ENCODE data around the gene TENT5C. TPM values are rescaled to one million over a fixed set of nuclear protein-coding genes. Genes with fewer than 3 reads are reported as not detected.
"Not testable (repeated sequence)": the region's sequence is repeated elsewhere in the genome, so short reads cannot be mapped to it uniquely, and the experiment has no call there.

Gene TENT5C
- 18.7 TPM for total RNA-seq
- long read RNA-seq, full-length matches to known transcripts, result 38 of 49 reads
- long read RNA-seq, partial matches to known transcripts, result 0 of 49 reads
- long read RNA-seq, other reads (novel, unspliced or antisense), result 11 of 49 reads

DNA sequence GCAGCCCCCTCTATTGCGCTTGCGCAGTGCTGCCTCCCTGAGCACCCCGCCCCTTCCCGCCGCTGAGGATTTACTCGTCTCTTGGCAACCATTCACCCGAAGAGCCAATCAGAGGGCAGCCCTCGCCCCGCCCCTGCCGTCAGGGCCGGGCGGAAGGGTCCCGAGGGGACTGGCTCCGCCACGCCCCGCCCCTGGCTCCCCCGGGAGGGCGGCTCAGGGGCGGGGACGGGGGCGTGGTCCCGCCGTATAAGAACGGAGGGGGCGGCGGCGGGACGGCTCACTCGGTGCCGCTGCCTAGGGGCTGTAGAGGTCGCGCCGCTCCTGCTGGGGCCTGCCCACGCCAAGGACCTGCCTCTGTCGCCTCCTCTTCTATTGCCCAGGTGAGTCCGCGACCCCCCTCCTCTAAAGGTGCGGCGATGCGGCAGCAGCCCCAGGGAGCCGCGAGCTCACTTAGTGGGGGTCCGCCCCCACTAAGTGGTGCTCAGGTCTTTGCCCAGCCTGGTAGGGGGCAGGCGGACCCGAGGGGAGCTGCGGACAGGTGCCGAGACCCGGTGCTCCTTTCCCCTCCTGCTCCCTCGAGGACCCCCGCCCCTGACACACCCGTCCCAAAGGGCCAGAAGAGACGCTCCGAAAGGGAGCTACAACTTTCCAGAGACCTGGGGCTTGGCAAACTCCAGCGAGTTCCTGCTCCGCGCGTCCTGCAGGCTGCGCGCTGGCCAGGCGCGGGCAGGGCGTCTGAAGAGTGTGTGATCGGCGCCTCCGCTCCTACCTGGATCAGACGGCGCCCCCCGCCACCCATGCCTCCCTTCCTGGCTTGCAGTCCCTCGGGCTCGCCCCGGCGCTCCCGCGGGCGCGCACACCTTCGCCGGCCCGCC, at the start of gene TENT5C:
Gene TENT5C, plus strand, starts transcription at position 275 of the 875 bp plus-strand sequence. CDS start 16,821 bp downstream, outside the sequence.
- intact Hi-C loops (cut with DNase I), result loop anchor here (2.0 to 10.0 kb wide), 3 partner anchors 67 to 151 kb away; no protein-coding TSS in a partner anchor
- peak; percentile 96 for ATAC-seq (ENCODE audit: poor library complexity)

DNA sequence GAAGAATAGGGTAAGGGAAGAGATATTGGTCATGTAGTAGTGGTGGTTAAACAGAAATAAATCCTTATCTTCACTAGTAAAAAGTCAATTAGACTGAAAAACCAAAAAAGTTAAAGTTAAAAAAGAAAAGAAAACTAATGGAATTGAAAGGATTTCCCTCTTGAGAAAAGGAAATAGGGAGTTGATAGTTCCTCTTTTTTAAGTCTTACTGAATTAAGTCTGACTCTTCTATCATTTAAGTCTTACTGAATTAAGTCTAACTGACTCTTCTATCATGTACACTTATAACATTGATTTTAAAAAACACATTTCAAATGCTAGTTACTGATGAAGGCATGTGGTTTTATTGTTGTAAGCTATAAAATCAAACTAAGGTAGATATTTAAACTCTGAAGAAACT, 49.5 kb upstream of the TENT5C start:
- DNase-seq (no peak), ATAC-seq (ENCODE audit: poor library complexity) (no peak)
- intact Hi-C loops (cut with DNase I), result no loop called here

More for the DNA sequence above, at the start of gene TENT5C:
- DNase-seq, result peak; percentile 98

DNA sequence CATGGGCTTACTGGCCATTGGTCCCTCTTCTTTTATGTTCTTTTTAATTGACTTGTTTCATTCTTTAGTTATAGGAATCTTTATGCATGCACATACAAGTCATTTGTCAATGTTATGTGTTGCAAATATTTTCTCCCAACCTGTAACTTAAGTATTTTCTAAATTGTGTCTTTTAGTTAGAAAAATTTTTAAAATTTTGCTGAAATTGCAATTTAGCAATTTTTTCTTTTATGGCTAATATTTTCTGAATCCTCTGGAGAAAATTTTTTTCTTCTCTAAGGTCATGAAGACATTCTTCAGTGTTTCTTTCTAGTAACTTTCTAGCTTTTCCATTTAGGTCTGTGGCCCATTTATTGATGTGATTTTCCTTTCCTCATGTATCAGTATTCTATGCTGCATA, 48.9 kb upstream of the TENT5C start:
- intact Hi-C loops (cut with DNase I), result no loop called here
- ATAC-seq (ENCODE audit: poor library complexity) (no peak), DNase-seq (no peak)

DNA sequence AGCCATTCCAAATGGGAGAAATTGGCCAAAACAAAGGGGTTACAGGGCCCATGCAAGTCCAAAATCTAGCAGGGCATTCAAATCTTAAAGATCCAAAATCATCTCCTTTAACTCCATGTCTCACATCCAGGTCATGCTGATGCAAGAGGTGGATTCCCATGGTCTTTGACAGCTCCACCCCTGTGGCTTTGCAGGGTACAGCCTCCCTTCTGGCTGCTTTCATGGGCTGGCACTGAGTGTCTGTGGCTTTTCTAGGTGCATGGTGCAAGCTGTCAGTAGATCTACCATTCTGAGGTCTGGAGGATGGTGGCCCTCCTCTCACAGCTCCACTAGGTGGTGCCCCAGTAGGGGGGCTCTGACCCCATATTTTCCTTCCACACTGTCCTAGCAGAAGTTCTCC, 47.4 kb upstream of the TENT5C start:
- ATAC-seq (ENCODE audit: poor library complexity); DNase-seq; intact Hi-C loops (cut with DNase I): not testable (repeated sequence)

DNA sequence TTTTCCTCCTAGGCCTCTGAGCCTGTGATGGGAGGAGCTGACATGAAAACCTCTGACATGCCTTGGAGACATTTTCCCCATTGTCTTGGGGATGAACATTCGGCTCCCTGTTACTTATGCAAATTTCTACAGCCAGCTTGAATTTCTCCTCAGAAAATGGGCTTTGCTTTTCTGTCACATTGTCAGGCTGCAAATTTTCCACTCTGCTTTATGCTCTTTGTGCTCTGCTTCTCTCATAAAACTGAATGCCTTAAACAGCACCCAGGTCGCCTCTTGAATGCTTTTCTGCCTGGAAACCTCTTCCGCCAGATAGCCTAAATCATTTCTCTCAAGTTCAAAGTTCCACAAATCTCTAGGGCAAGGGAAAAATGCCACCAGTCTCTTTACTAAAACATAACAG, 46.7 kb upstream of the TENT5C start:
- no peak for ATAC-seq (ENCODE audit: poor library complexity)
- intact Hi-C loops (cut with DNase I), result no loop called here
- no peak for DNase-seq

DNA sequence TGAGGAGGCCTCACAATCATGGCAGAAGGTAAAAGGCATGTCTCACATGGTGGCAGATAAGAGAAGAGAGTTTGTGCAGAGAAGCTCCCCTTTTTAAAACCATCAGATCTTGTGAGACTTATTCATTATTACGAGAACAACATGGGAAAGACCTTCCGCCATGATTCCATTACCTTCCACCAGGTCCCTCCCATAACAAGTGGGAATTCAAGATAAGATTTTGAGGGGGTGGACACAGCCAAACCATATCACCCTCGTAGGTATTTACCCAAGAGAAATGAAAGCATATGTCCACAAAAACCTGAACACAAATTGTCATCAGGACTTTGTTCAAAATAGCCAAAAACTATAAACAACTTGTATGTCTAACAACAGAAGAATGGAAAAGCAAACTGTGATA, 45.9 kb upstream of the TENT5C start:
- DNase-seq (no peak), ATAC-seq (ENCODE audit: poor library complexity) (no peak)
- intact Hi-C loops (cut with DNase I), result no loop called here

DNA sequence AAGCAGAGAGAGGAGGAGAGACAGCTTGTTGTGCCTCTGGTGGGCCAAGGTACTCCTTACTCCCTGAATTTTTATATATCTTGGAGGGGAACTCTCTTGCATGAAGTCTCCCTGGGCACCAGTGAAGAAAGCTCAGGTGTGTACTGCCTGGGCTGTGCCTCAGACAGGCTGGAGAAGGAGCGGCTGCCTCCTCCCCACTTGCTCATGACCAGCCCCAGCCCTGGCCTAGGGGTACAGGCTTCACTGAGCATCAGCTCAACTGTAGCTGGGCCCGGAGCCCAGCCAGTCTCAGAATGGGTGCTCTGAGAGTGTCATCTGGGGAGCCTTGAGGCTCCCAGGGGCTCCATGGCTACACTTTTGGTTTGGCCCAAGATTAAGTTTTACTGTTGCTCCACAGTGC, 44.8 kb upstream of the TENT5C start:
- DNase-seq, result no peak
- no peak for ATAC-seq (ENCODE audit: poor library complexity)
- intact Hi-C loops (cut with DNase I), result no loop called here

DNA sequence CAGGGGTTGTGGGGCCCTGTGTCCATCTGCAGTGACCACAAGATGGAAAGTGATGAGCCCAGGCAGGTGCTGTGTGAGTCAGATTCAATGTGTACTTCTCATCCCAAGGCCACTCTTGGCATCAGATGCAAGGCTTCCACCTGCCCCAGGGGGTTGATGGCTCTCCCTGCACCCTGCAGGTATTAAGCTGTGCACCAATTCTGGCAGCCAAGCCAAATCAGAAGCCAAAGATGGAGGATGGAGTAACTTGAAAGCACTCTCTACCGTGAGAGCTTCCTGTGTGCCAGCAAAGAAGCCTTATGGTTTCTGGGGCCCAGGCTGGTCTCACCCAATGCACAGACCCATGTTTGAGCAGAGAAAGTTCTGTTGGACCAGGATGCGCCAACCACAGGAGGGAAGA, 44.3 kb upstream of the TENT5C start:
- no peak for DNase-seq
- intact Hi-C loops (cut with DNase I), result no loop called here
- ATAC-seq (ENCODE audit: poor library complexity), result no peak

DNA sequence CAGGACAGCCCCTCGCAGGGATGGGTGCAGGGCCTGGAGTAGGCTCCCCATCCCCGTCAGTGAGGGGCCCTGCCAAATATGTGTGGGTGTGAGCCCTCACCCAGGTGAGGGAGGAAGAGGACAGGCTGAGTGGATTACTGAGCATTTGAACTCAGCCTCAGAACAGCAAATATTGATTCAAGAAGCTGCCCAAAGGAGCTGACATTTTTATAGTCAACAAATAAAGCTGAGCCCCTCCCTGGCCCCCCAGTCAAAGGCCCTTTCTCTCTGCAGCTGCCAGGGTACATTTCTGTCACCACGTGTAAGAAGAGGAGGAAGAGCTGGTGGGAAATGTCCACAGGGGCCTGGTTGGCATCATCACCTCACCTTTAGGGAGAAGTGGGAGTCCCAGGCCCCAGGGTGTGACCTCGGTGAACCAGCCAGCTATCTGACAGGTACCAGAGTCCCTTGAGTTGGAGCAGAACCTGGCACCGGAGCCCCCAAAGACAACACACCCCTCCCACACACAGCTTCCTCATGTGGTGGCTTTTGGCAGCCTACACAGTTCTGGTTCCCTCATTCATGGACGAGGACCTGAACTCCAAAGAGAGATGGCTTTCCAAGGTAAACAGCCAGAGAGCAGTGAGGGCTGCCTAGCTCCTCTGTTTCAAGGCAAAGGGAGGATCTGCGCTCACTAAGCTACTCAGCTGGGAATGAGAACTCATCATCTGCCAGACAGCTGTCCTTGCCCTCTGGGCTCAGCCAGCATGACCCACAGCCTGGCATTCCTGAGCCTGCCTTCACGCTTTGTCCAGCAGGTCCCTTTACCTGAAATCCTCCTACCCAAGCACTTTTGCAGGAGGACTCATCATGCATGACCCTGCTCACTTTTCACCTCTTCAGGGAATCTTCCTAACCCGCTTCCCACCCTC, 43.0 kb upstream of the TENT5C start:
- no peak for DNase-seq
- no peak for ATAC-seq (ENCODE audit: poor library complexity)

DNA sequence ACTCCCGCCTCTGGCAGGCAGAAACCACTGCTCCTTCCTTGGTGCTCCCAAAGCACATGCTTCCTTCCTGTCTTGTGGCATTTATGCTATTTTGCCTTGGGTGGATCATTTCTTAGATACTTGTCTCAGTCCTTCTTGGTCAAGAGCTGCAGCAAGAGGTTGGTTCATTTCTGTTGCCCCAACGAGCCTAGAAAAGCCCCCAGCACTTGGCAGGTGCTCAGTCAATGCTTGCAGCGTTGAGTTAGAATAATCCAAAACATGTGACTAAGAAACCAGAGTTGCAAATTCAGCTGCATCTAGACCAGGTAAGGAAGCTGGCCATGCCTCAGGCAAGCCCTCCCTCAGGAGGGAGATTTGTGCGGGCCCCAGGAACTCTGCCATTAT, 42.4 kb upstream of the TENT5C start:
- DNase-seq (no peak), ATAC-seq (ENCODE audit: poor library complexity) (no peak)
- intact Hi-C loops (cut with DNase I), result no loop called here

More for the DNA sequence above, 43.0 kb upstream of the TENT5C start:
- intact Hi-C loops (cut with DNase I), result no loop called here

DNA sequence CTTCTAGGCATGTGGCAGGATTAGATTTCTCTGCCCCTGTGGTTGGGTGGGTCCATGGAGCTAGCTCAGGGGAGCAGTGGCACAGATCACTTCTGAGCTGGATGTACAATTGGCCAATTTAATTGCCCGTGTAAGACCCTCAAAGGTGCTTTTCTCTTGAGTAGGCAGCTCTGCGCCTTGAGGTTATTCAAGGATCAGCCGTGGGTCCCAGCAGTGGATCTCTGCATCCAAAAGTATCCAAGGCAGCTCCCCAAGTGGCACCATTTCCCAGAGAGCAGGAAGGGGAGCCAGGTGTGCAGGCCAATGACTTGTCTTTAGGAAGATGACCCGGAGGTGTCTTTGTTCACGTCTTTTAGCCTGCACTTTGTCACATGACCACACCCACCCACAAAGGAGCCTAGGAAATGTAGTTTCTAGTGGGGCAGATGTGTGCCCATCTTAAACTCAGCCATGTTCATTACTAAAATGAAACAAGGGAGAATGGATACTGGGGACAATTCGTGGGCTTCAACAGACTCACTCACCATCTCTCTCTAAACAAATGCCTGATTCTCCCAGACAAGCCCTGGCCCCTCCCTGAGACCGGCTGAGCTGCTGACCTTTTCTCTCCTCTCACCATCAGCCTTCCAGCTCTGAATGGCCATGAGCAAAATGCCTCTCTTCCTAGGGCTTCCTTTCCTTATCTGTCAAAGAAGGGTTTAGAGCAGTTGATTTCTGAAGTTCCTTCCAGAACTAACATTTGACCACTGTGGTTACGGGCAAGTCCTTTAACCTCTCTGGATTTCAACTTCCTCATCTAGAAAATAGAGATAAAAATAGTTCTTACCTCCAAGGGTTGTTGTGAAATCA, 41.4 kb upstream of the TENT5C start:
- intact Hi-C loops (cut with DNase I), result no loop called here
- no peak for DNase-seq
- no peak for ATAC-seq (ENCODE audit: poor library complexity)

DNA sequence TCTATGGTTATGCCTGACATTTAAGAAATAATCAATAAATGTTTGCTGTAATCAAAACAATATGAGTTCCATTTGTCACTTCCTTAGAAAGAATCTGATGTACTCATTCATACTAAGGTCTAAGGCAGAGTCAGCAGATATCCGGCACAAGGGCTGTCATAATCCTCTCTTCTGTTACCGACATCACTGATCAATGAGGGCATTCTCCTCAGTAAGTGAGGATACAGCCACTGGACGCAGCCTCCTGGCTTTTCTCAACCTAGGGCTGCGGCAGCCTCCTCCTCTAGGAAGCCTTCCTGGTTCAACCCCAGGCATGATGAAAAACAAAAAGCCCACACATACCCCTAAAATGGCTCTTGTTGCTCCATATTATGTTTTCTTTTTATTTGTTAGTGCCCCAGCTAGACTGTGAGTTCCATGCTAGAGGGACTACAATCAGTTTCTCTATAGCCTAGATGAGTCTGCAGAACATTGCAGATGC, 40.7 kb upstream of the TENT5C start:
- ATAC-seq (ENCODE audit: poor library complexity) (no peak), DNase-seq (no peak)
- intact Hi-C loops (cut with DNase I), result no loop called here

DNA sequence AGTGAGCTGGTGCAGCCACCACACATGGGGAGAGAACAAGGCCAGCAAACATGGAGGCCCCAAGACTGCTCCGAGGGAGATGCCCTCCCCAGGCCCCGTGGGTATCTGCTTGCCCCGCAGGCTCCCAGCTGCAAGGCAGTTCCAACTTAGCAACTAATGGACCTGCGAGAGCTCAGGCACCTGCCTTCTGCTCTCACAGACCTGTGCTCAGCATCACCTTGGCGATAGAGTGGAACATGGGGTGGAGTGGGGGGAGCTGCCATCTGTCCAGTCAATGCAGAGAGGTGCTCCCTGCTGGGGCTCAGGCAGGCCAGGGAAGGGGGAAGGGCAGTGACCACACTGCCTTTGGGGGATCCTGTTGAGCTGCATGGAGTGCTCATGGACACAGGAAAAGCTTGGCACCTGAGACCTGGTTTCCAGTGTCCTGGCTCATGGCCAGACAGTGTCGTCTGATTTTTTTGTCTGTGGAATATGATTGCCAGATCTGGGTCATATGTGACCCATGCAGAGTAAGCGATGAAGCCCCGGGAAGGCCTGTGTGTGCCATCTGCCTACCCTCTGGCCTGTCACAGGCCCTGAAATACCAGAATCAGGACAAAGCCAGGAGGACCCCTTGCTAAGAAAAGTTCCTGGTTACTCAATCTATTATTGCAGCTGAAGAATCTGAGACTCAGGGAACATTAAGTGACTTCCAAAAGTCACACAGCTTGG, 39.9 kb upstream of the TENT5C start:
- ATAC-seq (ENCODE audit: poor library complexity), result no peak
- DNase-seq, result no peak
- intact Hi-C loops (cut with DNase I), result no loop called here

DNA sequence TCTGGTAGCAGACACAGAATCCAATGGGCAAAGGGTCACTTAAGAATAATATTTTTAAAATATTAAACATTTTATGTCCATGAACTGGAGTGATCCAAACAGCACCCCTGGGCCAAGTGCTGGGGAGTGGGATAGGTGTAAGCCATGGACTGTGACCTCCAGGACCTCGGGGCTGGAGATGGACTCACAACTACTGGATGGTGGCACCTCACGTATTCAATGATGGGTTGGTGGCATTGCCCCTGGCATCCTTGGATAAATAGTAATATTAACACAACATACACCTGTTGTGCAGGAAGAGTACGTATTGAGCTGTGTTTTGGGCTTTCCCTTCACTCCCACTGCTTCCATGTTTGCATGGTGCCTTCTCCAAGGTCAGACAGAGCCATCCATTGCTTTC, 39.3 kb upstream of the TENT5C start:
- no peak for ATAC-seq (ENCODE audit: poor library complexity)
- no peak for DNase-seq
- intact Hi-C loops (cut with DNase I), result no loop called here

DNA sequence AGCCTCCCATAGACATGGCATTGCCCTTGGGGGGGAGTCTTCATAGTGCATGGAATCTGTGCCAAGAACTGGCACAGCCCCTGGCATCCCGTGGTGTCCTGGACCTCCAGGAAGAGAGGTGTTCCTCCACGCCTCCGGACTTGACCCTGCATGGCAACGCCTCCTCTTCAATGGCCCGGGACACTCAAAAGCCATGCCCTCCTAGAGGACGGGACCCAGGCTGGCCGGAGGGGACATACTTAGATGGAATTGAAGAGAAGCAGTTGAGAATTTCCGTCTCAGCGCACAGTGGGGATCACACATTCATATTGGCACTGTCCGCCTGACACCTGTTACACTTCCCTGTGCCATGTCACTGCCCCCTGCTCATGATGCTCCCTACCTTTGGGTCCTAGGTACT, 38.4 kb upstream of the TENT5C start:
- ATAC-seq (ENCODE audit: poor library complexity), result no peak
- no peak for DNase-seq
- intact Hi-C loops (cut with DNase I), result no loop called here

DNA sequence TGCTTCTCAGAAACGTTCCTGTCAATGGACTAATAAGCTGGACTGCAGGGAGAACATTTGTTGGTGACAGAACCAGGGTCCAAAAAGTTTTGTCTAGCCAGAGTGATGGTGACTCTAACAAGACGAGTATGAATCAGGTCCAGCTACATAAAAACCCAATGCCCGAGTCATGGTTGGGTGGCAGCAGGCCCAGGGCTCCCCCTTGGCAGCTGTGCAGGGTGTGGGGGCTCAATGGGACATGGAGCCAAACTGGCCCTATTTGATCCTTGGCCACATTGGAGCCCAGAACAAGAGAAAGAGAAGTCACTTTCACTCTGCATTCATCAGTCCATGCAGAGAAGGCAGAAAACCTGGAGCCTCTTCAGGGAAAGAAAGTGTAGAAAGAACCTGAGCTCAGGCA, 37.9 kb upstream of the TENT5C start:
- intact Hi-C loops (cut with DNase I), result no loop called here
- no peak for ATAC-seq (ENCODE audit: poor library complexity)

DNA sequence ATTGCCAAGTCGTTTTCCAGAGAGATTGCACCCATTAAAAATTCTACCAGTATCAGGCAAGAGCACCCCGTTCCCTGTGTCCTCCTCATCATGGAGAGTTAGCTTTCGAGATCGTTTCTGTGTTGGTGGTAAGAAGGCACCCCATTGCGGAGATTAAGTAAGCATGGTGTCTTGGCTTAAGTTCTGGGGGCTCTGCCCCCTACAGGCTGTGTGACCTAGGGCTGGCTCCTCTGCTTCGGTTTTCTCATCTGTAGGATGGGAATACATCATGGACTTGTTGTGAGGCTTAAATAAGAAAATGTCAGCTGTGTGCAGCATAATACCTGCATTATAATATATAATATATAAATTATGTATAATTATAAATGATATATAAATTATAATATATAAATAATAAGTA, 36.8 kb upstream of the TENT5C start:
- DNase-seq (no peak), ATAC-seq (ENCODE audit: poor library complexity) (no peak)
- intact Hi-C loops (cut with DNase I), result no loop called here

More for the DNA sequence above, 37.9 kb upstream of the TENT5C start:
- no peak for DNase-seq

DNA sequence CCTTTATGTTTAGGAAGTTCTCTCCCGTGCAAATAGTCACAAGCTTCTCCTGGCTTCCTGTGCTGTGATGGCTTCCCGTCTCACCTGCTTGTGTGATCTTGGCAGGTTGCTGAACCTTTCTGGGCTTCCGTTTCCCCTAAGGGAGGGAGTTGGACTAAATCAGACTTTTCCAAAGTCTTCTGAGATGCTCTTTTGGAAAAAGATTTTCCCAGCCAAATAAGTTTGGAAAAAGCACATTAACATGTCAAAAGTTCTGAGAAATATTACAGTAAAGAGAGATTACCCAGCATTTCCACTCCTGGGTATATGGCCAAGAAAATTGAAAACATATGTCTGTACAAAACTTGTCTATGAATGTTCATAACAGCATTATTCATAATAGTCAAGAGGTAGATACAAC, 36.0 kb upstream of the TENT5C start:
- ATAC-seq (ENCODE audit: poor library complexity), result no peak
- no peak for DNase-seq
- intact Hi-C loops (cut with DNase I), result no loop called here

All from Right ventricle myocardium superior (tissue), 1 donor.